ENCODE results near the gene FGF7. TPM values are rescaled to one million over a fixed set of nuclear protein-coding genes. Genes with fewer than 3 reads are reported as not detected.

FGF7 gene
- total and polyA plus RNA-seq, 2 of the 8 experiments (the other 6 are each of a cell fraction or from before 2014, with no cell fraction given) = not detected

DNA sequence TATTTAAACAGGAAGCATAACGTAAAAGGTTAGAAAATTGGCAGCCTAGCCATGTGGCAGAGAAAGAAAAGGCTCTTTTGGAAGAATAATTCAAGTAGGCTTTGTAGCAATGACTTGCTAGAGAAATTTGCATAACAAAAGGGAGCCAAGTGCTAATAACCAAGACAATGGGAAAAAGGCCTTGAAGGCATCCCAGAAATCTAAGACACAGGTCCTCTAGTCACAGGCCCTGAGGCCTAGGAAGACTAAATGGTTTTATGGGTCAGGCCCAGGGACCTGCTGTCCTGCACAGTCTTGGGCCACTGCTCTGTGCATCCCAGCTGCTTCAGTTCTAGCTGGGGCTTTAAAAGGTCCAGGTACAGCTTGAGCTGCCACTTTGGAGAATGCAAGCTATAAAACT is 78.5 kb downstream of the FGF7 start:
- H2AK5ac ChIP-seq (ENCODE audit: low read depth, low read length) = no peak overlapping the region
- H3K14ac ChIP-seq (ENCODE audit: insufficient read length) = no peak overlapping the region
- H3K4me2 ChIP-seq (ENCODE audit: insufficient read depth in 1 of 2, low read depth in 2 of 2, low read length in 2 of 2) = no peak overlapping the region
- no peaks in the 10 kb centered on the region for H3K79me1 ChIP-seq (ENCODE audit: low read depth, low read length)
- H4K8ac ChIP-seq (ENCODE audit: extremely low read depth, insufficient read depth, low read length) = no peak overlapping the region
- no peak overlapping the region for H3K56ac ChIP-seq (replicated peaks; ENCODE audit: insufficient read length, low read depth, low read length)
- H3K27ac ChIP-seq (ENCODE audit: low read depth, low read length) = no peak overlapping the region
- no peak for FAIRE-seq
- H4K91ac ChIP-seq (replicated peaks; ENCODE audit: insufficient read length, low read length) = no peak overlapping the region
- no peaks in the 10 kb centered on the region for H3K4me1 ChIP-seq (replicated peaks in 1 of 4; ENCODE audit: control insufficient read depth in 3 of 4, insufficient read depth in 4 of 4, low read length in 3 of 4)
- H2BK120ac ChIP-seq (replicated peaks; ENCODE audit: low read depth, low read length) = no peak overlapping the region
- POLR2A ChIA-PET (ENCODE audit: partially characterized antibody) = no interaction called here
- no peak overlapping the region for H3K4me3 ChIP-seq (ENCODE audit: extremely low read depth in 1 of 4, insufficient read depth in 2 of 4, low read depth in 3 of 4, low read length in 4 of 4)
- H2AFZ ChIP-seq (ENCODE audit: low read length) = no peak overlapping the region
- no peaks in the 10 kb centered on the region for H3K79me2 ChIP-seq (ENCODE audit: control insufficient read depth in 1 of 2, insufficient read depth in 2 of 2, low read length in 2 of 2)
- H3K9me3 ChIP-seq (ENCODE audit: insufficient read depth in 2 of 2, low read depth in 1 of 2, low read length in 1 of 2) = peaks cover 22 to 23% of the 10 kb centered on the region in 2 experiments
- H2BK5ac ChIP-seq (ENCODE audit: low read depth, low read length) = no peak overlapping the region
- no peak overlapping the region for H4K5ac ChIP-seq (ENCODE audit: insufficient read length, low read depth, low read length)
- CTCF ChIA-PET (ENCODE audit: partially characterized antibody) = interaction anchor here (0.6 to 1.3 kb wide), 2 partner anchors 369 to 502 kb away, joined by 3 read pairs; no protein-coding TSS in a partner anchor
- H2BK12ac ChIP-seq (ENCODE audit: low read depth, low read length) = no peak overlapping the region
- no peaks in the 10 kb centered on the region for H4K20me1 ChIP-seq (replicated peaks in 1 of 2; ENCODE audit: control insufficient read depth in 1 of 2, insufficient read depth in 2 of 2, low read length in 2 of 2)
- H2BK20ac ChIP-seq (ENCODE audit: low read length) = no peak overlapping the region
- no peaks in the 10 kb centered on the region for H3K27me3 ChIP-seq (replicated peaks in 1 of 4; ENCODE audit: control insufficient read depth in 3 of 4, extremely low read depth in 1 of 4, insufficient read depth in 3 of 4, low read length in 3 of 4)
- H3K23me2 ChIP-seq (ENCODE audit: low read depth, low read length) = no peaks in the 10 kb centered on the region
- H3K23ac ChIP-seq (ENCODE audit: insufficient read length) = no peak overlapping the region
- WGBS, 2 experiments (ENCODE audit: extremely low coverage in 1 of 2, insufficient coverage in 1 of 2, insufficient read length in 1 of 2, insufficient replicate concordance in 2 of 2, low coverage in 1 of 2, low lambda C conversion rate in 2 of 2, missing lambda C conversion rate in 1 of 2) = 100% methylated on average over 1 of the region's 1 CpG; no CpG with 5 or more reads in 1 of the 2 experiments
- no peak overlapping the region for H2BK15ac ChIP-seq (ENCODE audit: low read length)
- no peaks in the 10 kb centered on the region; a peak in 1 of 8 replicates for H3K36me3 ChIP-seq (ENCODE audit: control insufficient read depth in 2 of 4, insufficient read depth in 4 of 4, low read length in 3 of 4)
- H3K4ac ChIP-seq (replicated peaks; ENCODE audit: insufficient read length, low read depth, low read length) = no peak overlapping the region
- no peak overlapping the region for H3K18ac ChIP-seq (ENCODE audit: extremely low read depth, low read length)
- H3K9ac ChIP-seq (replicated peaks in 1 of 4; ENCODE audit: extremely low read depth in 1 of 4, low read depth in 3 of 4, low read length in 3 of 4) = no peak overlapping the region
- DNase-seq (ENCODE audit: low read depth in 1 of 2, low spot score in 2 of 2) = no peak
- no peak for TF ChIP-seq RAD21 (IDR thresholded peaks at IDR 0.05 in 1 of 2, conservative IDR thresholded peaks at IDR 0.05 in 1 of 2; ENCODE audit: low read depth in 2 of 2, low read length in 2 of 2)
- TF ChIP-seq FOSL1 (IDR thresholded peaks at IDR 0.05; ENCODE audit: insufficient read depth, low read depth, low read length) = no peak
- TF ChIP-seq HDAC6 (IDR thresholded peaks at IDR 0.05; ENCODE audit: low read depth, low read length) = no peak
- no peak for TF ChIP-seq GABPA (IDR thresholded peaks at IDR 0.05; ENCODE audit: borderline replicate concordance, insufficient read depth, low read length)
- TF ChIP-seq POU5F1 (IDR thresholded peaks at IDR 0.05; ENCODE audit: low read depth, low read length) = no peak
- no peak for TF ChIP-seq SRF (IDR thresholded peaks at IDR 0.05; ENCODE audit: low read depth, low read length)
- no peak for TF ChIP-seq JUND (IDR thresholded peaks at IDR 0.05; ENCODE audit: low read length)
- TF ChIP-seq, protein P1, sequence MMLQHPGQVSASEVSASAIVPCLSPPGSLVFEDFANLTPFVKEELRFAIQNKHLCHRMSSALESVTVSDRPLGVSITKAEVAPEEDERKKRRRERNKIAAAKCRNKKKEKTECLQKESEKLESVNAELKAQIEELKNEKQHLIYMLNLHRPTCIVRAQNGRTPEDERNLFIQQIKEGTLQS (IDR thresholded peaks at IDR 0.05; ENCODE audit: insufficient read depth, low read depth, low read length) = no peak
- no peak for TF ChIP-seq TAF7 (optimal IDR thresholded peaks at IDR 0.05; ENCODE audit: borderline replicate concordance, low read depth, low read length)
- TF ChIP-seq RFX5 (IDR thresholded peaks at IDR 0.05; ENCODE audit: borderline replicate concordance, low read depth, low read length) = no peak
- no peak for TF ChIP-seq SUZ12 (IDR thresholded peaks at IDR 0.05; ENCODE audit: low read length)
- no peak for TF ChIP-seq PHF8 (conservative IDR thresholded peaks at IDR 0.05; ENCODE audit: low read depth, low read length)
- no peak for TF ChIP-seq TAF1 (IDR thresholded peaks at IDR 0.05; ENCODE audit: low read depth, low read length)
- TF ChIP-seq SP2 (IDR thresholded peaks at IDR 0.05; ENCODE audit: low read length) = no peak

Data from H1 (cell line).